Fibroblast of skin of right quadriceps (primary cell): ENCODE measurements around the gene MASP1.
"Not testable (repeated sequence)": the region's sequence is repeated elsewhere in the genome, so short reads cannot be mapped to it uniquely, and the experiment has no call there.

ENCODE experiments used
- DNase-seq: peaks from one replicate; pipeline ENCODE4 v3.0.0-alpha.2; 2013

MASP1 gene

DNA sequence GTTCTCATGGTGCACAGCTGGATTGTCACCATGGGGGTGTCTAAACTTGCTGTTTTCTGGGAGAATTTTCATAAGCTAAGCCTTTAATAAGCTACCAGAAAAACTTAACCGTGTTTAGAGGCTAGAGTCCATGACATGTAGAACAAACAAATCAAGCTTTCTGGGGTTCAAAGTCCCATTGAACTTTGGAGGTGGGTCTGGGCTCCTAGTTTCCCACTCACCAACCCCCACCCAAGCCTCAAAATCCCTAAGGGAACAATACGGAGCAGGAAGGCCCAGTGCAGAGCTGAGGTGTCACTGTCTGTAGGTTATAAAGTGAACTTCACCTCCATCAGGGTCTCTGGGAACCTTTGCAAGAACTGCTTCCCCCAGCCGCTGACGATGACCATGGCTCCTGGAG lies 68.7 kb downstream of the MASP1 start:
- DNase-seq, result no peak

DNA sequence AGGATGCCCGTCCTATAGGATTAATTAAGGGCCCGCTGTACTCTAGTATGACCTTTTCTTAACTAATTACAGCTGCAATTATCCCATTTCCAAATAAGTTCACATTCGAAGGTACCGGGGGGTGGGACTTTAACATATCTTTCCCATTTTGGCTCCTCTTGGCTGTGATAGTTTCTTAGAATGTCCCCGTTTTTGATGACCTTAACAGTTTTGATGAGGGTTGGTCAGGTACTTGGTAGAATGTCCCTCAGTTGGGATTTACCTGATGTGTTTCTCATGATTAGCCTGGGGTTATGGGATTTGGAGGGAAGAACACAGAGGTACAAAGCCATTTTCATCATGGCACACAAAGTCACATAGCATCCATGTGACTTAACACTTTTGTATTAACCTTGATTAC lies 76.1 kb downstream of the MASP1 start:
- no peak for DNase-seq

DNA sequence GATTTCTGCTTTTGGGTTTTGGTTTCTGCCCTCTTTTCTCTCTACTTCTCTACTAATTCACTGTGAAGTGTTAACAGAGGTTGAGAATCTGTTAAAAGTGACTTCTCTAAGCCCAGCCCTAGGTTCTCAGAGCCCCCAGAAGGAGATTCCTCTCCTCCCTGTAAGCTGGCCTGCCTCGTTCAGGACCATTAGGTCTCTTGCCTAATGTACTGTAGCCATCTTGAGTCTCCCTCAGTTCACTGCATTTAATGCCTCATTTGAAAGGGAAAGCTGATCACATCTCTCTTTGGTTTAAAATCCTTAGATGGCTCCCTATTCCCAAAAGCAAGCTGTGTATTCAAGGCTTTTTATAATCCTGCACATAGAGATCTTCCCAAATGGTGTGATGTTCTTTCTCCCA lies 77.9 kb downstream of the MASP1 start:
- no peak for DNase-seq

DNA sequence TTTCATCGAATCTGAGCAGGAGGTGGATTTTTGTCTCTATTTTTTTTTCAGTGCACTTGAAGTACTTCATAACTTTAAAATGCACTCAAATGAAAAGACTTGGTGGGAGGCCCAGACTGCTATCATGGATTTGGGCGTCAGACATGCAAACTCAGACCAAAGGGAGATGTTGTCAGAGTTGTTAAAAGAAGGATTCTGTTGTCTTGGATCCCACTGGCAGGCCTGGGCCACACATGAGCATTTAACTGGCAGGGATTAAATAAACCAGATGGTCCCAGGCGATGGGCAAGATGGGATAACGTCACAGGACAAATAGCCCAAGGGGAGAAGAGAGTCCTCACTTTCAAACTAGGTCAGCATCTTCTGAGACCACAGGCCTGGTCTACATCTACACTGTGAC lies 78.8 kb downstream of the MASP1 start:
- no peak for DNase-seq

DNA sequence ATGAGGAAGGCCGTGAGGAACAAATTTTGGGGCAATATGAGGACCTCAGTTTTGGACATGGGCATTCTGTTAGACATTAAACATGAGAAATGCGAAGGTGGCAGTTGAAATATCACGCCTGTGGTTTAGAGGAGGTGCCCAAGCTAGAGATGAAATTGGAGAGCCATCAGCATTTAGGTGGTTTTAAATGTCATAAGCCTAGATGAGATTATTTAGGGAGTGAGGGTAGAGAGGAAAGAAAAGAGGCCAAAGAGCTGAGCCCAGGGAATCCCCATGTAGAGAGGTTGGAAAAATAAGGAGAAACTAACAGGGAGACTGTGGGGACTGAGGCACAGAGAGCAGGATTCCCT lies 79.4 kb downstream of the MASP1 start:
- no peak for DNase-seq

DNA sequence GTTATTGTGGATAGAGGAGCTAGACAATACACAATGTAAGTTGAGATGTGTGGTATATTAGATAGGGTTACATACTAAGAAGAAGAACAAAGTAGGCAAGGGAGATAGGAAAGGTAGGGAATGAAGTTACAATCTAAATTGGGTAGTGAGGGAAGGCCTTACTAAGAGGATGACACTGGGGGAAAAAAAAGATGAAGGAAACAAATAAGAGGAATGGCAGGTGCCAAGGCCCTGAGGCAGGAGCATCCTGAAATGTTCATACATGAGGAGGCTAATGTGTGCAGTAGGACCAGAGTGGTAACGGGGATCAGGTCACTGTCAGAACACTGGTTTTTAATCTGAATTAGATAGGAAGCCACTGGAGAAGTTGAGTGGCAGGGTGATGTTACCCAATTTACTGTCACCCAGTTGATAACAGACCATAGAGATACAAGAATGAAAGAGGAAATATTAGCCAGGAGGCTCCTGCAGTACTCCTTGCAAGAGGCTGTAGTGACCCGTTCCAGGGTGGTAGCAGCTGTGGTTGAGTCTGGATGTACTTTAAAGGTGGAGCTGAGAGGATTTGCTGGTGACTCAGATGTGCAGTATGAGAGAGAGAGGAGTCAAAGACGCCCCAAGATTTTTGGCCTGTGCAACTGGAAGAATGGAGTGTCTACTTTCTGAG lies 79.9 kb downstream of the MASP1 start:
- DNase-seq, result peak; percentile 25

DNA sequence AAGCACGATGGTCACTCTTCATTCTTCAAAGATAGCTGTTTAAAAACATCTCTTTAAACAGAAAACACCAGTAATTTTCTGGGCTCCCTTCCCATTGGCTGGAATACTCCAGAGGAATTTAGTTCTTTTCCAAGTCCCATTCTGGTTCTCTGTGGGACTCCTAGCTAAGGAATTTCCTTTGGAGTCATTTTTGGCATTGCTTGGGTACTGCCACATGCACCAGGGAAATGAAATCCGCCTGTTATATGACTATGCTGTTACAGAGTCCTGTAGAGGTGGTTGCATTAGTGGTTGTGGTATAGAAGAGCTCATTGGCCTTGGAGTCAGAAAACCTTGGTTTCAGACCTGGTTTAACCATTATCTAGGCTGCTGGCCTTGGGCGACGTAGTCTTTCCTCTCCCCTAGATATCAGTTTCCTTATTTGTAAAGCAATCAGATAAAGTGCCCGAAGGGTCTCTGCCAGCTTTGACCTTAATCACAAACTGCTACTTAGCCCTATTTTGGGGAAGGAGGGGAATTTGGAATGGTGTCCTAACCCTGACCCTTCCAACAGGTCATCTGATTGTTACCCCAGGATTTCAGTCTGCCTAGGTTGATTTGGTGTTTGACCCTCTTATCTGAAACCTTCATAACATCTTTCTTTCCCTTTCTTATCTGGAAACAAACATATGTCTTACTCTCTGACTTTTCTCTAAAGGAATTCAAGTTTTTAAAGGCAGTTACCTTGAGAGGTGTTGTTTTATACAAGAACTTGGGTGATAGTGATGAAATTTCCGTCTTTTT lies 80.8 kb downstream of the MASP1 start:
- DNase-seq, result peak; percentile 78

DNA sequence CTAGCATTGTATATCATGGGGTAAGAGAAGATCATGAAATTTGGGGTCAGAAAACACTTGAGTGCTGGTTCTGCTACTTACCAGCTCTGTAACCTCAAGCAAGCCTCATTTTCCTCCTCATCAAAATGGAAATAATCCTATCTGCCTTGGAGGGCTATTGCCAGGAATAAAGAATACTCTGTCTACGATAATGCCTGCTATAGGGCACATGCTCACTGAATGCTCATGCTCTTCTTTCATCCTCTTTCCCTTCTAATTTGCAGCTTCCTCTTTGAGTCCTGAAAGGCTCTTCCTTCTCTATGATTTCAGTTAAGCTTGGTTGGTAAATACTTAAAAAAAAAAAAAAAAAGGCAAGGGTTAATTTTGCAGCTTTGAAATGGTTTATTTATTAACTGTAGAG lies 81.4 kb downstream of the MASP1 start:
- no peak for DNase-seq

DNA sequence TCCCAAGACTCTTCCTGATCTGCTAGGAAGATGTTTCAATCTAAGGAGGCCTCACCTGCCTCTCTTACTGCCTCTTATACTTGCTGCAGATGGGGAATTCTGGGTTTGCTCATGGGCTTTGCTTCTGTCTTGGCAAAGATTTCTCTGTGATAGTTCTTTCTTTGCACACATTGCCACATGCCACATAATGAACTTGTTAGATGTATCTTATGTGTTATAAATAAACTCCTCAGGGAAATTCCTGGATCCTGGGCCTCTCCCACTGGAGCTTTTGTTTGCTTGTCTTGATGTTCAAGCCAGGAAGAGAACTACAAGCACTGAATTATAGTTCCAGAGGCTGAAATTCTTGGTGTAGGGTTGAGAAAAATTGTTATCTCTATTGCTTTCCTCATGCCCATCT lies 82.0 kb downstream of the MASP1 start:
- no peak for DNase-seq

DNA sequence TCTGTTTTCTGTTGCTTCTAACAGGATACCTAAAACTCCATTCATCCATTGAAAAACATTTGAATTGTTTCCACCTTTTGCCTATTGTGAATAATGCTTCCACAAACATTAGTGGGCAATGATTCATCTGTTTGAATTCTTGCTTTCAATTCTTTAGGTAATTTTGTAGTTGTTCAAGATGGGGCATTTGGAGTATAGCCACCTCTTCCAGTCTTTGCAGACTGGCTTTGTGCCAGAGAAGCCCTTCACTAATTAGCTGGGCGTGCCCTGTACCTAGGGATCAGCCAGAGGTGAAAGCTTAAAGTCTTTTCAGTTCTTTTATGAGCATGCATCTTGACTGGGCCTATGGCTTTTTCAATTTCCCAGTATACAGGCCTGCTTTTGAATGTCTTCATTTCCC lies 83.4 kb downstream of the MASP1 start:
- peak; percentile 50 for DNase-seq

DNA sequence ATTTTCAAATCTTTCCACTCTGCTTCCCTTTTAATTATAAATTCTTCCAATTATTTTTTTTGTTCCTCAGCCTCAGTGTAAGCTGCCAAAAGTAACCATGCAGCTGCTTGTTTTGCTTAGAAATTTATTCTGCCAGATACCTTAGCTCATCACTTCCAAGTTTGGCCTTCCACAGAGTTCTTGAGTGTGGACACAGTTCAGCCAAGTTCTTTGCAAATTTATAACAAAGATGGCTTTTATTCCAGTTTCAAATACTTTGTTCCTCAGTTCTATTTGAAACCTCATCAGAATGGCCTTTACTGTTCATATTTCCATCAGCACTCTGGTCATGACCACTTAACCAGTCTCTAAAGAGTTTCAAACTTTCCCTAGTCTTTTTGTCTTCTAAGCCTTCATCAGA lies 83.9 kb downstream of the MASP1 start:
- DNase-seq, result no peak

DNA sequence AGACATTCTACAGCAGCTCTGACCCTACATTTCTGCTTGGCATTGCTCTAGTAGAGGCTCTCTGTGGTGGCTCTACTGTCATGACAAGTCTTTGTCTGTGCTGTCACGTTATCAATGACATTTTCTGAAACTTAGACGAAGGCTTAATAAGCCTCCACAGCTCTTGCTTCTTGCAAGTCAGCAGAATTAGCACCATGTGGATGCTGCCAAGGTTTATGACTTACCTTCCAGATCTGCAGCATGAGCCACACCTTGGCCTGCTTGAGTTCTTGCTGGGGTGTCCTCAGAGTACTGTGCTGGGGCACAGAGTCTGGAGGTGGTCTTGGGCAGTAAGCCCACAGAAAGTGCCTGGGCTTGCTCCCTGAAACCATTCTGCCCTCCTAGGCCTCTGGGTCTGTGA lies 84.5 kb downstream of the MASP1 start:
- DNase-seq, result no peak

DNA sequence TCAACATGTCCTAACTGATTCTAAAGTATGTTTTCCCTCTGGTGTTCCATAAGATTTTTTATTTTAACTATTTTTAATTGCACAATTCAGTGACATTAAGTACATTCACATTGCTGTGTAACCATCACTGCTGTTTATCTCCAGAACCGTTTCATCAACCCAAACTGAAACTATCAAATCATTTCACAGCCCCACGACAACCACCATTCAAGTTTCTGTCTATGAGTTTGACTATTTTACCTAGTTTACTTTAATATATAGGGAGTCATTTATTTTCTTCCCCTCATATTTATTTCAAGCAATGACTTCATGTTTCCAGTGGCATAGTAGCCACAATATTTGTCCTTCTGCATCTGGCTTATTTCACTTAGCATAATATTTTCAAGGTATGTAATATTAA lies 85.9 kb downstream of the MASP1 start:
- no peak for DNase-seq

DNA sequence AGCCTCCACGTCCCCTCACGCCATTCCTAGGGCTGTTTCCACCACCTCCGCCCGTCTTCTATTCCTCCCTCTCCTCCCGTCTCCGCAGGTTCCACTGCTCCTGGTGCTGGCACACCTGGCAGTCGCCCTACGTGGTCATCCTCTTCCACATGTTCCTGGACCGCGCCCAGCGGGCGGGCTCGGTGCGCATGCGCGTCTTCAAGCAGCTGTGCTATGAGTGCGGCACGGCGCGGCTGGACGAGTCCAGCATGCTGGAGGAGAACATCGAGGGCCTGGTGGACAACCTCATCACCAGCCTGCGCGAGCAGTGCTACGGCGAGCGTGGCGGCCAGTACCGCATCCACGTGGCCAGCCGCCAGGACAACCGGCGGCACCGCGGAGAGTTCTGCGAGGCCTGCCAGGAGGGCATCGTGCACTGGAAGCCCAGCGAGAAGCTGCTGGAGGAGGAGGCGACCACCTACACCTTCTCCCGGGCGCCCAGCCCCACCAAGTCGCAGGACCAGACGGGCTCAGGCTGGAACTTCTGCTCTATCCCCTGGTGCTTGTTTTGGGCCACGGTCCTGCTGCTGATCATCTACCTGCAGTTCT lies 92.0 kb downstream of the MASP1 start:
- DNase-seq, result not testable (repeated sequence)

DNA sequence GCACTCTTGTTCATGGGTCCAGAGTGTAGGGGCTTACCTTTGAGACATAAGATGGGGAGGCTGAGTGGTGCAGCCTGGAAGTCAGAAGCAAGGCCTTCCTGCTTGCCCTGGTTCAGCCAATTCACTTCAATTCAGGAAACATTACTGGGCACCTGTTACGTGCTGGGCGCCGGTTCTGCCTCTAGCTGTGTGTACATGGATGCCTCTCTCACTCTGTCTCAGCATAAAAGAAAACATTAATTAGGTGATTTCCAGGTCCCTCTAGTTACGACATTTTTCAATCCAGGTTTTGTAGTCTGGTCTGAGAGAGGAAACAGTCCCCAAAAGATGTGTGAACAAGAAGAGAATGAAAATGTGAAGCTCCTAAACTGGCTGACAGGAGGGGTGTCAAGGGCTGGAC lies 93.0 kb downstream of the MASP1 start:
- no peak for DNase-seq

DNA sequence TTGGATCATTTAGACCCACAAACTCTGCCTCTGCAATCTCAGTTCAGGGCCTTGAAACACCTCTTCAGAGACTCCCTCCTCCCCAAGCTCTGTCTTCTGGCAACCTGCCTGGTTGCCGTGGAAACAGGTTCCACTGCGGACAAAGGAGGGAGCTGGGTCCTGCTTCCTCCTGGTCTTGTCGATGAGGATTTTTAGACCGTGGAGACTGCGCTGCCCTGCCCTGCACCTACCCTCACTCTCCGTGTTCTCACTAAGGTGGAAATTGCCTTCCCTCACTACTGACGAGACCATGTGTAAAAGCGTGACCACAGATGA lies 94.2 kb downstream of the MASP1 start, which contains the start of gene RTP1:
RTP1 (plus strand) TSS at position 152 of the 315 bp plus-strand sequence; CDS start at position 182, 30 bp downstream.
- no peak for DNase-seq

DNA sequence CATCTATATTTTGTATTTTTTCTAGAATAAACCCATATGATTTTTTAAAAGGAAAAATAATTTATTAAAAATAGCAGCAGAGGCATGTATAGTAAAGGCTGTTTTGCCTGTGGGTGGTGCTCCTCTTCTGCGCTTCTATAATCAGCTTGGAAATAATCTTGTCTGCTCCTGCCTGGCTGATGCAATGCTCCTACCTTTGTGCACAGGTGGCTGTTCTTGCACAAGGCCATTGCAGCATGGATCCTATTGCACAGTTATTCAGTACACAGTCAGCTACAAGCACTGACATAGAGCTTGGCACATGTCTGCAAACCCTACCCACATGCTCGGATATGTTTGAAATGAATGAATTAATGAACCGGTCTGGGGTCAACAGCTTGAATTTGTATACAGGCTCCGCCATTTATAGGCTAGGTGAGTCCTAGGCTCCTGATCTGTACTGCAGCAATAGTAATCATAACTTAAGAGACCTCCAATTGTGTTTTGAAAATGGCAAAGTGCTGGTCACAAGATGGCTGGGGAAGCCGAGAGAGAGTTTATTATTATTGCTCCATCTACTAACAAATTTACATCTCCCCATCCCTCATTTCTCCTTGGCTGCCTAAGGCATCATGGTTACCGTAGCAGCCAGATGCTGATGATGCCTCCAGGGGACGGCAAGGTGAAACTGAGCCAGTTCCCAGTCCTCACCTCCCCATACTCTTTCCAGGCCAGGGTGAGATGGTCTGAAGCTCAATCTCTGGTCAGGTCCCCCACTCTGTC lies 94.8 kb downstream of the MASP1 start:
- DNase-seq, result no peak

DNA sequence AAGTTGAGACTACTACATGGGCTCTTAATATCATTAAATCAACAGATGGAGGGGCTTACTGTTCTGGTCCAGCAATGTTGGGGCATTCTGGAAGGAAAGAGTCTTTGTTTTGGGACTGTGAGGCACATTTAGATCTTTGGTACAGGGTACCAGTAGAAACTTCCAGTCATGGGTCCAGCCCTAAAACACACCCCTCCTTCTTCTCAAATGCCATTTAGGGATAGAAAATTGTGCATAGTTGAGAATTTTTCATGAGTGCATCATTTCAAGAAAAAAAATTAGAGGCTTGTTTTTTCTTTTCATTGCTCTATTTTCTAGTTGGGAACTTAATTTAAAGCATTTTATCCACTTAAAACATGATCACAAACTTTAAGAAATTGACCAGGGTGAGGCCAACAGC lies 98.4 kb downstream of the MASP1 start:
- no peak for DNase-seq

DNA sequence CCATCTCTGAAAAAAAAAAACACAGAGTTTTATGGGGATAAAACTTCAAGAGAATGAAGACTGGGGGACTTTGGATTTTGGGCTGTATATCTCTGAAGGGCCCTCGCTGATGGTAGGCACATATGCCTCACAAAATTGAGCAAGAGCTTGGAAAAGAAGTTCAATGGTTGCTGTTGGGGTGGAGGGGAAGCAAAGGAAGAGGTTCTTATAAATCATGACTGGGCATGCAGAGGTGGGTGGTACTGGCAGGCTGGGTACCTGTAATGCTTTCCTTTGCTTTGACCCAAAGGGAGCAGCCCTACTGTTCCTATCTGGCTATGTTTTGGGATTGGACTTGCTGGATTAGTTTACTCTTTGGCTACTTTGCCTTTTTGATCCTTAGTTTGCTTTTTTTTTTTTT lies 100.3 kb downstream of the MASP1 start:
- no peak for DNase-seq

DNA sequence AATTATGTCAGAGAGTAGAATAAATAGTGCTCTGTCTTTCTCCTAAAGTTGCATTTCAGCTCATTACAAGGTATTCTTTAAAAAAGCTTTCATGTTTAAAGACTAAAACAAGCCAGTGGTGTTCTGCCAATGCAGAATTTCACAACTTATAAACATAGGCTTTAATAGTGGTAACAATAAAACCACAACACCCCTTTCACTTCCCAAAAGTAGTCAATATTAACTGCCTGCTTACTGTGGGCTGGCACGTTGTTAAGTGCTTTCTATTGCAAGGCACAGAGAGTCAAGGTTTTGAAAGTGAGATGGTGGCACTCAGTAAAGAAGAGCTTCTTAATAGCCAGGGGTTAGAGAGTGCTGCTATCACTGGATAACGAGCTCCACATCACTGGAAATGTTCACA lies 102.6 kb downstream of the MASP1 start:
- no peak for DNase-seq

DNA sequence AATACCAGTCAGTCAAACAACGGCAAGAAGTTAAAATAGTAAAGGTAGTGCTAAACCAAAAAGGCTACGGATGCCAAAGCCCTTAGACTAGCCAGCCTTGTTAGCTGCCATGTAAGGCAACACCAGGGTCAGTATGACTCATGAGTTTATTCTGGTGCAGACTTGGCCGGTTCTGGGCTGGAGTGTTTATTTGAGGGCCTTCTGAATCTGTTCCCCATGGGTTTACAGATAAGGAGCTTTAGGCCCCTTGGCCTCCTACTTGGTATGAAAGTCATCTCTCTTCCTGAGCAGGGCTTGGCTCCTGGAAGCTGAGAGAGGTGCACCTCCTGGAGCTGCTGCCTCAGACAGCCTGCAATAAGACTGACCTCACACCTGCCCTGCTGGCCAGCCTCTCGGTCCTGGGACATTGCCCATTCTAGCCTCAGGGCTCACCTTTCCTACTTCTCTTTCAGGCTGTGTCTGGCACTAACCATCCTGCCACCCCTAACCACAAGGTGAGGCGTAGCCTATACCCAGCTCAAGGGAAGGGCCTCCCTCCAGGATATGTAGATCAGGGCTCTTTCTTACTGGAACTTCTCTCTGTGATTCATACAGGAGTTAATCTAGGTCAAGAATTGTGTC lies 104.6 kb downstream of the MASP1 start:
- peak; percentile 59 for DNase-seq

DNA sequence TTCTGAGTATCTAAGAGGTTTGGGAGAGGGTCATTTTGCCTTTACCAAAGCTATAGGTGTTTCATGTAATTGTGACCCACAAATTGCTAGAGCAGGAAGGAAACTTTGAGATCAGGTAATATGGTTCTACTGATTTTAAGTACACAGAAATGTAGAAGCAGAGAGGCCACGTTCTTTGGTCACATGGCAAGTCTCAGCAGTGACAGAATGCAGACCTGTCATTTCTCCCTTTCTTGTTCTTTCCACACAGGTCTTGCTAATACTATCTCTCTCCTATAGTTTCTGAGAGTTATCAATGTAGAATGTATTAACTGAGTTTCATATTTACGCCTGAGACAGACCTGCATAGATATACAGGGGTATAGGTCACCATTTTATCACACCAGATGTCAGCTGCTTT lies 105.2 kb downstream of the MASP1 start:
- DNase-seq, result no peak

DNA sequence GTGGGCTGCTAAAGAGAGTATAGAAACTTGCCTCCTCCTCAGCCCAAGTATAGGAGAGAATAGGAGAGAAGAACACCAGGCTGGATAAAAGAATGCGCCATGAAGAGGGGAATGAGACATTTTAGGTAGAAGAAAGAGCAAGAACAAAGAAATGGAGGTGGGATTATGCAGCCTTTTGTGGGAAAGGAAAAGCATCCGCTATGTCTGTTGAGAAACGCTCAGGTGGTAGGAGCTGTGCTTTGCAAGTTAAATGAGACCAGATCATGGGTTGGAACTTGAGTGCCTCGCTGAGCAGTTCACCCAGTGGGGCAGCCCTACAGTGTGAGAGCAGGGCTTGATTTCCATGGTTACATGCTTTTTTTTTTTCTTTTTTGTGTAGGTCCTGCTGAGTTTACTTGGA lies 105.8 kb downstream of the MASP1 start:
- DNase-seq, result no peak
